Epidermal melanocyte (primary cell): ENCODE data around the gene ODF2L.

Experiments
- DNase-seq: peaks from one replicate; pipeline ENCODE4 v3.0.0; 2011; ENCODE audit warnings: low spot score; ENCODE audit not compliant: insufficient read length

The ODF2L gene

GRCh38 chr1:86322241-86322640 is 73.9 kb downstream of the ODF2L start:
- DNase-seq: no peak

GRCh38 chr1:86318436-86318835 is 77.7 kb downstream of the ODF2L start:
- no peak for DNase-seq

- no peak for DNase-seq
Measured at GRCh38 chr1:86317926-86318325, 78.2 kb downstream of the ODF2L start.

- DNase-seq: no peak
Measured at GRCh38 chr1:86305731-86306130, 90.4 kb downstream of the ODF2L start.

- no peak for DNase-seq
Measured at GRCh38 chr1:86303041-86303690, 93.0 kb downstream of the ODF2L start.
